Retinal pigment epithelial cell (primary cell): Measurements from ENCODE around the gene OR51M1.

Experiments
- DNase-seq: peaks from one replicate; pipeline ENCODE4 v3.0.0-alpha.2; 2010; ENCODE audit warnings: low read depth
- H3K4me3 ChIP-seq: 2 replicates; pipeline ENCODE4 v1.5.1; 2011; ENCODE audit warnings: mild to moderate bottlenecking, low read length, control low read depth, moderate library complexity
- CTCF ChIP-seq: conservative IDR thresholded peaks from 2 replicates; pipeline ENCODE4 v1.5.1; 2011; ENCODE audit warnings: low read depth, low read length, control low read depth, inconsistent platforms

The OR51M1 gene

GRCh38 chr11:5366856-5367255, 16.8 kb upstream of the OR51M1 start:
- no peak for TF ChIP-seq CTCF
- no peak for DNase-seq
- H3K4me3 ChIP-seq = no peak overlapping the region

GRCh38 chr11:5367448-5368074, 16.1 kb upstream of the OR51M1 start:
- no peak overlapping the region for H3K4me3 ChIP-seq
- DNase-seq = peak; percentile 74
- TF ChIP-seq CTCF = no peak

- TF ChIP-seq CTCF = no peak
- DNase-seq = no peak
- no peak overlapping the region for H3K4me3 ChIP-seq
Observed at GRCh38 chr11:5368502-5369043, 15.0 kb upstream of the OR51M1 start.

- no peak overlapping the region for H3K4me3 ChIP-seq
- no peak for DNase-seq
- peak; percentile 59 for TF ChIP-seq CTCF
Observed at GRCh38 chr11:5369789-5370188, 13.8 kb upstream of the OR51M1 start.

GRCh38 chr11:5380740-5381342, 2.8 kb upstream of the OR51M1 start:
- H3K4me3 ChIP-seq = no peak overlapping the region
- DNase-seq = no peak
- TF ChIP-seq CTCF = peak; percentile 92

- no peak for DNase-seq
- no peak overlapping the region for H3K4me3 ChIP-seq
- TF ChIP-seq CTCF = no peak
Observed at GRCh38 chr11:5384335-5384734, 723 bp downstream of the OR51M1 start.

GRCh38 chr11:5390210-5390609, 6.6 kb downstream of the OR51M1 start:
- no peak for DNase-seq
- peak; percentile 16 for TF ChIP-seq CTCF
- H3K4me3 ChIP-seq = no peak overlapping the region
